Thoracic aorta (tissue), 2 donors: ENCODE measurements around the gene SNRPD2. TPM values are rescaled to one million over a fixed set of nuclear protein-coding genes. Genes with fewer than 3 reads are reported as not detected.
A peak's percentile ranks its signal among the peaks of the same experiment; 100 is the strongest.

ENCODE experiments used
- ATAC-seq: fragments of 150-250 bp; one replicate; pipeline ENCODE4 v1.8.0; 2017; ENCODE audit warnings: low read depth; ENCODE audit not compliant: insufficient number of reproducible peaks, low FRiP score
- DNase-seq: peaks from one replicate; pipeline ENCODE4 v3.0.0-alpha.2; 2020; ENCODE audit warnings: low spot score
- H3K27ac ChIP-seq, 2 donors: fragments of 200-600 bp; sonication (generic); 1 replicate in 1 of 2; 2 replicates in 1 of 2; pipeline ENCODE4 v1.5.1; 2016; ENCODE audit warnings: mild to moderate bottlenecking in 2 of 2, moderate library complexity in 2 of 2
- H3K27me3 ChIP-seq: fragments of 200-600 bp; sonication (generic); replicated peaks from 2 replicates; pipeline ENCODE4 v1.6.0; 2016; ENCODE audit warnings: mild to moderate bottlenecking; ENCODE audit not compliant: insufficient read depth
- H3K36me3 ChIP-seq: fragments of 200-600 bp; sonication (generic); one replicate; pipeline ENCODE4 v1.5.1; 2016
- H3K4me1 ChIP-seq, 2 donors: fragments of 200-600 bp; sonication (generic); 1 replicate in 1 of 2; 2 replicates in 1 of 2; pipeline versions ENCODE4 v1.5.1 to v1.6.0; 2016; ENCODE audit warnings: low read depth in 2 of 2, mild to moderate bottlenecking in 1 of 2; ENCODE audit not compliant: control insufficient read depth in 1 of 2
- H3K4me3 ChIP-seq: fragments of 200-600 bp; sonication (generic); 2 replicates; pipeline ENCODE4 v1.5.1; 2016; ENCODE audit warnings: mild to moderate bottlenecking
- H3K9me3 ChIP-seq: fragments of 200-600 bp; sonication (generic); 2 replicates; pipeline ENCODE4 v1.5.1; 2016
- total RNA-seq, 2 donors: library from RNA; depleted of rRNA; stranded (reverse); fragments of >200 nt; gene quantifications; one replicate each; pipeline versions ENCODE4 v1.1.0 to v1.2.3, GENCODE V29; 2016
- TF ChIP-seq, protein P1 (sequence below): fragments of 200-600 bp; sonication (generic); IDR thresholded peaks from one replicate; pipeline ENCODE4 v1.5.1; 2019; ENCODE audit warnings: antibody characterized with exemption

SNRPD2 gene
- total RNA-seq, 2 donors from 2014 or later: 65.7 to 70.1 TPM

DNA sequence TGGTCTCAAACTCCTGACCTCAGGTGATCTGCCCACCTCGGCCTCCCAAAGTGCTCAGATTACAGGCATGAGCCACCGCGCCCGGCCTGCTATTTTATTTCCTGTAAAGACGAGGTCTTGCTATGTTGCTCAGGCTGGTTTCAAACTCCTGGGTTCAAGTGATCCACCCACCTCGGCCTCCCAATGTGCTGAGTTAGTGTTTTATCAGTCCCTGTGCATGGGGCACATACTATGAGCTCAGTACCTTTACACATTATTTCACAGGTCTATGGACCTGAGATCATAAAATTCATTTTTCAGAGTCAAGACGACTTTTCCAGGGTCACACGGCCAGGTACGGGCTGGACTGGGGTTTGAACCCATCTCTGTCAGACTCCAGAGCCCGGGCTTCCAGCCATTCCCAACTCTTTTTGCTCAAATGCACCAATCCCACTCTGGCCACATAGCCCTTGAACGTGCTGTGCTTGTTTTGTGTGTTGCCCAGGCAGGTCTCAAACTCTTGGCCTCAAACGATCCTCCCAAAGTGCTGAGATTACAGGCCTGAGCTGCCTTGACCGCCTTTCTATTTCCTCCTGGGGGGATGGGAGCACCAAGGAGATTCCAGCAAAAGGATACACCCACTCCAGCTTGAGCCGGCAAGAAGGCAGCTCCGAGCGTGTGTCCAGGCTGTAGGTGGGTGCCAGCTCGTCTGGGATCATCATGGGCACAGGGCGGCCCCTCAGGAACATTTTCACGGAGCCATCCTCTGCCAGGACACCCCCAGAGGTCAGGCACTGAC, 53.7 kb downstream of the SNRPD2 start:
- Histone ChIP-seq H3K4me1 (peaks cover 10 to 65% of the 10 kb centered on the region in 2 donors), H3K27ac (peak overlapping the region in 1 of 2 donors; percentile 37), H3K4me3 (peak overlapping the region; percentile 86), H3K36me3 (no peaks in the 10 kb centered on the region), H3K9me3 (no peaks in the 10 kb centered on the region), H3K27me3 (no peaks in the 10 kb centered on the region)
- TF ChIP-seq, protein P1, sequence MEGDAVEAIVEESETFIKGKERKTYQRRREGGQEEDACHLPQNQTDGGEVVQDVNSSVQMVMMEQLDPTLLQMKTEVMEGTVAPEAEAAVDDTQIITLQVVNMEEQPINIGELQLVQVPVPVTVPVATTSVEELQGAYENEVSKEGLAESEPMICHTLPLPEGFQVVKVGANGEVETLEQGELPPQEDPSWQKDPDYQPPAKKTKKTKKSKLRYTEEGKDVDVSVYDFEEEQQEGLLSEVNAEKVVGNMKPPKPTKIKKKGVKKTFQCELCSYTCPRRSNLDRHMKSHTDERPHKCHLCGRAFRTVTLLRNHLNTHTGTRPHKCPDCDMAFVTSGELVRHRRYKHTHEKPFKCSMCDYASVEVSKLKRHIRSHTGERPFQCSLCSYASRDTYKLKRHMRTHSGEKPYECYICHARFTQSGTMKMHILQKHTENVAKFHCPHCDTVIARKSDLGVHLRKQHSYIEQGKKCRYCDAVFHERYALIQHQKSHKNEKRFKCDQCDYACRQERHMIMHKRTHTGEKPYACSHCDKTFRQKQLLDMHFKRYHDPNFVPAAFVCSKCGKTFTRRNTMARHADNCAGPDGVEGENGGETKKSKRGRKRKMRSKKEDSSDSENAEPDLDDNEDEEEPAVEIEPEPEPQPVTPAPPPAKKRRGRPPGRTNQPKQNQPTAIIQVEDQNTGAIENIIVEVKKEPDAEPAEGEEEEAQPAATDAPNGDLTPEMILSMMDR: no peak
- ATAC-seq: no peak
- DNase-seq: no peak

Other genes with a start within 250 kb of the SNRPD2 start
- gene FOSB, start 224.0 kb downstream of the SNRPD2 start, total RNA-seq: 100 to 1,000 TPM; 126 to 587 TPM
- gene RTN2, start 194.9 kb downstream of the SNRPD2 start, total RNA-seq: 10 to 100 TPM; 16.0 to 22.6 TPM
- gene PPM1N, start 193.5 kb downstream of the SNRPD2 start, total RNA-seq: 1 to 10 TPM; 3.5 to 6.6 TPM
- gene VASP, start 184.5 kb downstream of the SNRPD2 start, total RNA-seq: 100 to 1,000 TPM; 208 to 287 TPM
- 10 to 100 TPM in 1 of 2 donors, 1 to 10 TPM in 1; 8.4 to 13.1 TPM for gene OPA3, start 107.2 kb downstream of the SNRPD2 start, total RNA-seq
- 1 to 10 TPM; 5.1 to 6.6 TPM for gene GPR4, start 89.7 kb downstream of the SNRPD2 start, total RNA-seq
- 10 to 100 TPM; 21.7 to 34.8 TPM for gene EML2, start 52.6 kb downstream of the SNRPD2 start, total RNA-seq
- under 1 TPM in 1 of 2 donors, not detected in 1; 0.14 TPM for gene GIPR, start 23.7 kb downstream of the SNRPD2 start, total RNA-seq
- 1 to 10 TPM; 4.6 to 8.8 TPM for gene QPCTL, start 713 bp upstream of the SNRPD2 start, total RNA-seq
- 10 to 100 TPM in 1 of 2 donors, 1 to 10 TPM in 1; 9.9 to 15.0 TPM for gene FBXO46, start 38.9 kb upstream of the SNRPD2 start, total RNA-seq
- not detected for gene MEIOSIN, start 41.5 kb upstream of the SNRPD2 start, total RNA-seq
- 10 to 100 TPM; 15.0 to 29.9 TPM for gene SIX5, start 77.3 kb upstream of the SNRPD2 start, total RNA-seq
- 100 to 1,000 TPM; 212 to 227 TPM for gene DMPK, start 90.5 kb upstream of the SNRPD2 start, total RNA-seq
- 10 to 100 TPM; 79.1 to 91.1 TPM for gene DMWD, start 100.9 kb upstream of the SNRPD2 start, total RNA-seq
- gene RSPH6A, start 123.4 kb upstream of the SNRPD2 start, total RNA-seq: not detected
- gene SYMPK, start 171.2 kb upstream of the SNRPD2 start, total RNA-seq: 10 to 100 TPM; 48.8 to 84.7 TPM
- not detected for gene FOXA3, start 172.4 kb upstream of the SNRPD2 start, total RNA-seq
- 10 to 100 TPM; 25.0 to 25.5 TPM for gene IRF2BP1, start 194.2 kb upstream of the SNRPD2 start, total RNA-seq
- 1 to 10 TPM; 6.1 to 8.8 TPM for gene MYPOP, start 210.7 kb upstream of the SNRPD2 start, total RNA-seq
- gene NANOS2, start 222.8 kb upstream of the SNRPD2 start, total RNA-seq: not detected